ENCODE data around the gene HHIP.

- TF ChIP-seq, protein P1, sequence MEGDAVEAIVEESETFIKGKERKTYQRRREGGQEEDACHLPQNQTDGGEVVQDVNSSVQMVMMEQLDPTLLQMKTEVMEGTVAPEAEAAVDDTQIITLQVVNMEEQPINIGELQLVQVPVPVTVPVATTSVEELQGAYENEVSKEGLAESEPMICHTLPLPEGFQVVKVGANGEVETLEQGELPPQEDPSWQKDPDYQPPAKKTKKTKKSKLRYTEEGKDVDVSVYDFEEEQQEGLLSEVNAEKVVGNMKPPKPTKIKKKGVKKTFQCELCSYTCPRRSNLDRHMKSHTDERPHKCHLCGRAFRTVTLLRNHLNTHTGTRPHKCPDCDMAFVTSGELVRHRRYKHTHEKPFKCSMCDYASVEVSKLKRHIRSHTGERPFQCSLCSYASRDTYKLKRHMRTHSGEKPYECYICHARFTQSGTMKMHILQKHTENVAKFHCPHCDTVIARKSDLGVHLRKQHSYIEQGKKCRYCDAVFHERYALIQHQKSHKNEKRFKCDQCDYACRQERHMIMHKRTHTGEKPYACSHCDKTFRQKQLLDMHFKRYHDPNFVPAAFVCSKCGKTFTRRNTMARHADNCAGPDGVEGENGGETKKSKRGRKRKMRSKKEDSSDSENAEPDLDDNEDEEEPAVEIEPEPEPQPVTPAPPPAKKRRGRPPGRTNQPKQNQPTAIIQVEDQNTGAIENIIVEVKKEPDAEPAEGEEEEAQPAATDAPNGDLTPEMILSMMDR (IDR thresholded peaks at IDR 0.05), result peak; percentile 62
- TF ChIP-seq EZH2 (IDR thresholded peaks at IDR 0.05), result no peak
Measured at GRCh38 chr4:144611850-144612249, 34.1 kb upstream of the HHIP start.

All from neural progenitor cell (in vitro differentiated cells).